H1 (cell line): ENCODE measurements around the gene SLC26A11. TPM values are rescaled to one million over a fixed set of nuclear protein-coding genes. Genes with fewer than 3 reads are reported as not detected.

ENCODE experiments used
- BRCA1 ChIP-seq: IDR thresholded peaks from 2 replicates; pipeline ENCODE4 v1.6.1; 2012; ENCODE audit warnings: low read depth, low read length, improper control_type of control experiment
- KDM4A ChIP-seq: IDR thresholded peaks from one replicate; pipeline ENCODE4 v1.7.1; 2012; ENCODE audit warnings: low read depth, mild to moderate bottlenecking, moderate library complexity, low read length, inconsistent platforms; ENCODE audit not compliant: severe bottlenecking
- SAP30 ChIP-seq: fragments of 300-600 bp; sonication (generic); IDR thresholded peaks from 2 replicates; pipeline ENCODE4 v1.7.1; 2012; ENCODE audit warnings: low read length, moderate library complexity, mild to moderate bottlenecking, inconsistent platforms; ENCODE audit not compliant: insufficient read depth, insufficient replicate concordance
- SP2 ChIP-seq: IDR thresholded peaks from 2 replicates; pipeline ENCODE4 v1.6.1; 2012; ENCODE audit warnings: mild to moderate bottlenecking, low read length, inconsistent platforms
- polyA plus RNA-seq, 7 experiments: library from polyadenylated mRNA; depleted of rRNA in 3 of 7; stranded (reverse) in 5 of 7; unstranded in 2 of 7; fragments of >200 nt in 5 of 7; fragments of 200-250 nt in 2 of 7; gene quantifications; 1 replicate in 5 of 7; 2 replicates in 1 of 7; 4 replicates in 1 of 7; pipeline versions ENCODE4 v1.2.1 to v1.2.3, GENCODE V29; 2011 to 2013; ENCODE audit warnings: missing spikeins in 2 of 7, mixed read lengths in 2 of 7
- total RNA-seq: library from RNA; stranded (reverse); fragmentation: NEBNext Ultra II Directional; extraction: Animal tissue kit (Norgen Biotek cat#: 25700); gene quantifications from 2 replicates; pipeline ENCODE4 v1.2.1, GENCODE V29; 2021
- TF ChIP-seq, protein P1 (sequence below), 3 experiments: IDR thresholded peaks; 1 replicate in 2 of 3; 2 replicates in 1 of 3; pipeline versions ENCODE4 v1.5.1 to v1.6.1; 2011; ENCODE audit warnings: low read length in 3 of 3, mild to moderate bottlenecking in 3 of 3, inconsistent platforms in 2 of 3, low read depth in 1 of 3, moderate library complexity in 1 of 3; ENCODE audit not compliant: insufficient read depth in 1 of 3; ENCODE audit errors: control extremely low read depth in 1 of 3

Gene SLC26A11
- total and polyA plus RNA-seq, 2 of the 8 experiments (the other 6 are each of a cell fraction or from before 2014, with no cell fraction given): 15.5 to 25.9 TPM

- TF ChIP-seq, protein P1, sequence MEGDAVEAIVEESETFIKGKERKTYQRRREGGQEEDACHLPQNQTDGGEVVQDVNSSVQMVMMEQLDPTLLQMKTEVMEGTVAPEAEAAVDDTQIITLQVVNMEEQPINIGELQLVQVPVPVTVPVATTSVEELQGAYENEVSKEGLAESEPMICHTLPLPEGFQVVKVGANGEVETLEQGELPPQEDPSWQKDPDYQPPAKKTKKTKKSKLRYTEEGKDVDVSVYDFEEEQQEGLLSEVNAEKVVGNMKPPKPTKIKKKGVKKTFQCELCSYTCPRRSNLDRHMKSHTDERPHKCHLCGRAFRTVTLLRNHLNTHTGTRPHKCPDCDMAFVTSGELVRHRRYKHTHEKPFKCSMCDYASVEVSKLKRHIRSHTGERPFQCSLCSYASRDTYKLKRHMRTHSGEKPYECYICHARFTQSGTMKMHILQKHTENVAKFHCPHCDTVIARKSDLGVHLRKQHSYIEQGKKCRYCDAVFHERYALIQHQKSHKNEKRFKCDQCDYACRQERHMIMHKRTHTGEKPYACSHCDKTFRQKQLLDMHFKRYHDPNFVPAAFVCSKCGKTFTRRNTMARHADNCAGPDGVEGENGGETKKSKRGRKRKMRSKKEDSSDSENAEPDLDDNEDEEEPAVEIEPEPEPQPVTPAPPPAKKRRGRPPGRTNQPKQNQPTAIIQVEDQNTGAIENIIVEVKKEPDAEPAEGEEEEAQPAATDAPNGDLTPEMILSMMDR (IDR thresholded peaks at IDR 0.05; ENCODE audit: control extremely low read depth in 1 of 3, insufficient read depth in 1 of 3, low read depth in 1 of 3, low read length in 3 of 3): no peak
- TF ChIP-seq BRCA1 (no peak), SAP30 (no peak), KDM4A (no peak), SP2 (no peak)
Measured at GRCh38 chr17:80181431-80181830, 38.8 kb upstream of the SLC26A11 start (continued).
